Measurements from ENCODE around the gene SBF1. TPM values are rescaled to one million over a fixed set of nuclear protein-coding genes. Genes with fewer than 3 reads are reported as not detected.
A peak's percentile ranks its signal among the peaks of the same experiment; 100 is the strongest.

The SBF1 gene
- total and polyA plus RNA-seq, 2 donors (not counting 1 experiment from before 2014, with no cell fraction given): 110 to 254 TPM

DNA sequence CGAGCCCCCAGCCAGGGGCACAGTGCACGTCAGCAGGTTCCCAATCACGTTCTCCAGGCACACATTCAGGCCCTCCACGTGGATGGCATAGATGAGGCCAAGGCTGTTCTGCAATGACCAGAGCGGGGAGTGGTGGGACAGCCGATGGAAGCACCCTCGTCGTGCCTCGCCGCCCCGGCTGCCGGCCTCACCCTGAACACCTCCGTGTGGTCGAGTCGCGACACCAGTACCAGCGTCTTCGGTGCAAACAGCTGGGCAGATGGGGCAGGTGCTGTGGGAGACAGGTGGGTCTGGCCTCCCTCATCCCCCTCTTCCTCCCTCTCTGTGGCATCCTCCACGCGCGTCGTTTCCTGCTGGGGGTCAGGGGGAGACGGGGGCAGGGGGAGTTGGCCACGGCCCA, 7.5 kb downstream of the SBF1 start:
- DNase-seq: no peak
- peaks cover 0 to 61% of the 10 kb centered on the region in 2 experiments for H3K36me3 ChIP-seq (replicated peaks in 1 of 2; ENCODE audit: control extremely low read depth in 1 of 2, control insufficient read depth in 1 of 2, extremely low read depth in 1 of 2, insufficient read depth in 2 of 2, low read length in 1 of 2)
- H3K4me3 ChIP-seq (ENCODE audit: control extremely low read depth in 1 of 5, extremely low read depth in 1 of 5, insufficient read depth in 1 of 5, low read depth in 2 of 5, low read length in 4 of 5): no peak overlapping the region
- H3K9me3 Mint-ChIP-seq (ENCODE audit: insufficient read depth): no peaks in the 10 kb centered on the region
- H3K4me2 ChIP-seq (replicated peaks; ENCODE audit: low read depth, low read length, poor library complexity, severe bottlenecking): no peak overlapping the region
- H3K4me1 Mint-ChIP-seq: peaks cover 50% of the 10 kb centered on the region
- no peaks in the 10 kb centered on the region for H3K9me3 ChIP-seq (ENCODE audit: control extremely low read depth in 1 of 3, control insufficient read depth in 2 of 3, insufficient read depth in 1 of 3, low read length in 2 of 3)
- H3K4me3 Mint-ChIP-seq: no peak overlapping the region
- H3K4me1 ChIP-seq (ENCODE audit: control insufficient read depth in 2 of 2, insufficient read depth in 2 of 2, low read length in 2 of 2): peaks cover 43 to 47% of the 10 kb centered on the region in 2 donors
- POLR2A ChIA-PET: interaction anchor here (2.6 kb wide), 1 partner anchor 41 kb away, joined by 8 read pairs; the partner anchor contains the start of genes LMF2 and NCAPH2
- intact Hi-C loops (cut with micrococcal nuclease): no loop called here
- no peak for ATAC-seq (ENCODE audit: low read depth)
- peak overlapping the region in 1 of 2 donors; percentile 90 for H3K27ac ChIP-seq (ENCODE audit: low read length in 2 of 2)
- 77% methylated on average over 19 of the region's 24 CpGs for WGBS (ENCODE audit: insufficient coverage)
- TF ChIP-seq, protein P1, sequence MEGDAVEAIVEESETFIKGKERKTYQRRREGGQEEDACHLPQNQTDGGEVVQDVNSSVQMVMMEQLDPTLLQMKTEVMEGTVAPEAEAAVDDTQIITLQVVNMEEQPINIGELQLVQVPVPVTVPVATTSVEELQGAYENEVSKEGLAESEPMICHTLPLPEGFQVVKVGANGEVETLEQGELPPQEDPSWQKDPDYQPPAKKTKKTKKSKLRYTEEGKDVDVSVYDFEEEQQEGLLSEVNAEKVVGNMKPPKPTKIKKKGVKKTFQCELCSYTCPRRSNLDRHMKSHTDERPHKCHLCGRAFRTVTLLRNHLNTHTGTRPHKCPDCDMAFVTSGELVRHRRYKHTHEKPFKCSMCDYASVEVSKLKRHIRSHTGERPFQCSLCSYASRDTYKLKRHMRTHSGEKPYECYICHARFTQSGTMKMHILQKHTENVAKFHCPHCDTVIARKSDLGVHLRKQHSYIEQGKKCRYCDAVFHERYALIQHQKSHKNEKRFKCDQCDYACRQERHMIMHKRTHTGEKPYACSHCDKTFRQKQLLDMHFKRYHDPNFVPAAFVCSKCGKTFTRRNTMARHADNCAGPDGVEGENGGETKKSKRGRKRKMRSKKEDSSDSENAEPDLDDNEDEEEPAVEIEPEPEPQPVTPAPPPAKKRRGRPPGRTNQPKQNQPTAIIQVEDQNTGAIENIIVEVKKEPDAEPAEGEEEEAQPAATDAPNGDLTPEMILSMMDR (IDR thresholded peaks at IDR 0.05): no peak
- TF ChIP-seq EZH2 (IDR thresholded peaks at IDR 0.05; ENCODE audit: borderline replicate concordance, insufficient read depth, low read depth, low read length, poor library complexity, severe bottlenecking): no peak
- H3K27ac Mint-ChIP-seq: peak overlapping the region; percentile 63
- CTCF ChIA-PET: interaction anchor here (1.0 to 2.2 kb wide), 3 partner anchors 13 to 154 kb away, joined by 3 to 6 read pairs (median 6); no protein-coding TSS in a partner anchor
- H3K27me3 Mint-ChIP-seq: no peaks in the 10 kb centered on the region
- no peak overlapping the region for H3K9ac ChIP-seq (ENCODE audit: low read length)
- H4K20me1 ChIP-seq (ENCODE audit: control insufficient read depth, insufficient read depth, low read length, poor library complexity, severe bottlenecking): peaks cover 50% of the 10 kb centered on the region
- H3K79me2 ChIP-seq (ENCODE audit: control insufficient read depth, insufficient read depth, low read length): peaks cover 40% of the 10 kb centered on the region
- H2AFZ ChIP-seq (ENCODE audit: insufficient read depth, low read depth, low read length, poor library complexity, severe bottlenecking): no peak overlapping the region
- no peaks in the 10 kb centered on the region for H3K27me3 ChIP-seq (replicated peaks in 1 of 4; ENCODE audit: control extremely low read depth in 1 of 4, control insufficient read depth in 3 of 4, insufficient read depth in 4 of 4, low read length in 3 of 4)

- peaks cover 23 to 27% of the 10 kb centered on the region in 2 donors for H3K4me1 ChIP-seq (ENCODE audit: control insufficient read depth in 2 of 2, insufficient read depth in 2 of 2, low read length in 2 of 2)
- 97% methylated on average over 25 of the region's 30 CpGs for WGBS (ENCODE audit: insufficient coverage)
- peaks cover 31% of the 10 kb centered on the region for H4K20me1 ChIP-seq (ENCODE audit: control insufficient read depth, insufficient read depth, low read length, poor library complexity, severe bottlenecking)
- no peak overlapping the region for H3K9ac ChIP-seq (ENCODE audit: low read length)
- ATAC-seq (ENCODE audit: low read depth) (no peak), DNase-seq (no peak)
- ChIA-PET CTCF (interaction anchor here (2.0 to 2.5 kb wide), 2 partner anchors 15 to 32 kb away, joined by 7 to 8 read pairs; no protein-coding TSS in a partner anchor), POLR2A (no interaction called here)
- peaks cover 0 to 75% of the 10 kb centered on the region in 2 experiments for H3K36me3 ChIP-seq (replicated peaks in 1 of 2; ENCODE audit: control extremely low read depth in 1 of 2, control insufficient read depth in 1 of 2, extremely low read depth in 1 of 2, insufficient read depth in 2 of 2, low read length in 1 of 2)
- no peaks in the 10 kb centered on the region for H3K27me3 ChIP-seq (replicated peaks in 1 of 4; ENCODE audit: control extremely low read depth in 1 of 4, control insufficient read depth in 3 of 4, insufficient read depth in 4 of 4, low read length in 3 of 4)
- intact Hi-C loops (cut with micrococcal nuclease): no loop called here
- Mint-ChIP-seq H3K4me1 (peaks cover 30% of the 10 kb centered on the region), H3K27ac (no peak overlapping the region), H3K9me3 (ENCODE audit: insufficient read depth) (no peaks in the 10 kb centered on the region), H3K27me3 (no peaks in the 10 kb centered on the region), H3K4me3 (no peak overlapping the region)
- no peak overlapping the region for H3K4me2 ChIP-seq (replicated peaks; ENCODE audit: low read depth, low read length, poor library complexity, severe bottlenecking)
- H3K9me3 ChIP-seq (ENCODE audit: control extremely low read depth in 1 of 3, control insufficient read depth in 2 of 3, insufficient read depth in 1 of 3, low read length in 2 of 3): no peaks in the 10 kb centered on the region
- peaks cover 20% of the 10 kb centered on the region for H3K79me2 ChIP-seq (ENCODE audit: control insufficient read depth, insufficient read depth, low read length)
- H3K4me3 ChIP-seq (ENCODE audit: control extremely low read depth in 1 of 5, extremely low read depth in 1 of 5, insufficient read depth in 1 of 5, low read depth in 2 of 5, low read length in 4 of 5): no peak overlapping the region
- H3K27ac ChIP-seq (ENCODE audit: low read length in 2 of 2): no peak overlapping the region
- TF ChIP-seq EZH2 (IDR thresholded peaks at IDR 0.05; ENCODE audit: borderline replicate concordance, insufficient read depth, low read depth, low read length, poor library complexity, severe bottlenecking): no peak
- TF ChIP-seq, protein P1 (IDR thresholded peaks at IDR 0.05): no peak
- H2AFZ ChIP-seq (ENCODE audit: insufficient read depth, low read depth, low read length, poor library complexity, severe bottlenecking): no peak overlapping the region
Measured at GRCh38 chr22:50465066-50465930, 9.5 kb downstream of the SBF1 start.

Data from B cell (primary cell).